ENCODE results near the gene DELE1.

DNA sequence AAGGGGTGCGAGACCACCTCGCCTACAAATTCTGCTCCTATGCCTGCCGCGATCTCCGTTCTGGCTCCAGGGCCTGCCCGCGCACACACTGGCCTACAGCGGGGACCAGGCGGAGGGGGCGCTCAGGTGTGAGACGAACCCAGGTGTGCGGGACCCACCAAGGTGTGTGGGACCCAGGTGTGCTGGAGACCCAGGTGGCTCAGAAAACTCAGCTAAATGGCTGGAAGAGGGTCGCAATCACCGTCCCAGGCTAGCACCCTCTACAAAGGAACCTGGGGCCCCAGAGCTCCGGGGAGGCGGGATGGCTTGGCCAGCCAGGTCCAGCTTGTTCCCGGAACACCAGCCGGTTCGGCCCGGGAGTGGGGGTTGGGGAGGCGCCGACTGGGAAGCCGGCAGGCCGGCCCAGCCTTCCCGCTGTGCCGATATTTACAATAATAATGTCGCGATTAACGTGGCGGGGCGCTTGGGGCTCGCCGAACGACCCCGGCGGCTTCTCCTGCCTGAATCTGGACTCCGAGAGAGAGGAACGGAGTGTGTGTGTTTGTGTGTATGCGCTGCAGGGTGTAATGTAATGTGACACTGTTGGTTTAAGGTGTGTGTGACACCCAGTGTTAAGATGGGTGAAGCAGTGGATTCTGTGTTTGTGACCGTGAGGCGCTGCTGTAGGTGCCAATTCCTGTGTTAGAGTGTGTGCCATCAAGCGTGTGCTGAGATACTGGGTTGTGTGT, 46.9 kb upstream of the DELE1 start:
- no peak for TF ChIP-seq CTCF (IDR thresholded peaks at IDR 0.05)
- no peak for TF ChIP-seq EP300 (IDR thresholded peaks at IDR 0.05)
